ENCODE measurements around the gene PLCB1. TPM values are rescaled to one million over a fixed set of nuclear protein-coding genes. Genes with fewer than 3 reads are reported as not detected.

The PLCB1 gene
- total and polyA plus RNA-seq, 10 of the 15 experiments (the other 5 are each of a cell fraction or from before 2014, with no cell fraction given), result 0.05 to 5.3 (median 0.17) TPM; not detected in 1

GRCh38 chr20:8903655-8904605 is 771.9 kb downstream of the PLCB1 start:
- RAD21 ChIA-PET (ENCODE audit: unreplicated experiment), result no interaction called here
- FAIRE-seq, result no peak
- Histone ChIP-seq H3K9ac (ENCODE audit: control insufficient read depth, insufficient read depth, low read length) (no peak overlapping the region), H3K27ac (ENCODE audit: control insufficient read depth, insufficient read depth) (no peak overlapping the region), H3K9me3 (replicated peaks; ENCODE audit: control insufficient read depth, insufficient read depth, low read length) (no peaks in the 10 kb centered on the region), H3K36me3 (ENCODE audit: control insufficient read depth in 2 of 2, insufficient read depth in 2 of 2, low read length in 1 of 2) (no peaks in the 10 kb centered on the region), H3K4me3 (no peak overlapping the region), H4K20me1 (ENCODE audit: control insufficient read depth, insufficient read depth) (no peaks in the 10 kb centered on the region), H3K79me2 (ENCODE audit: control insufficient read depth, insufficient read depth, low read length) (no peaks in the 10 kb centered on the region), H3K4me2 (ENCODE audit: control insufficient read depth, insufficient read depth) (no peak overlapping the region), H3K27me3 (replicated peaks in 1 of 2; ENCODE audit: control insufficient read depth in 2 of 2, insufficient read depth in 2 of 2, low read length in 1 of 2) (no peaks in the 10 kb centered on the region), H3K4me1 (ENCODE audit: control insufficient read depth, insufficient read depth, low read length) (no peaks in the 10 kb centered on the region), H2AFZ (ENCODE audit: control insufficient read depth, low read depth, low read length) (no peak overlapping the region)
- no peak for DNase-seq (ENCODE audit: low read depth, low spot score)
- no peak for ATAC-seq
- intact Hi-C loops (cut with micrococcal nuclease; ENCODE audit: unreplicated experiment) (no loop called here), in situ Hi-C loops (cut with MboI) (no loop called here)
- TF ChIP-seq ZNF384 (IDR thresholded peaks at IDR 0.05; ENCODE audit: borderline replicate concordance, low read depth, low read length) (no peak), ZNF274 (IDR thresholded peaks at IDR 0.05; ENCODE audit: insufficient read depth, insufficient read length) (no peak), SMAD1 (IDR thresholded peaks at IDR 0.05; ENCODE audit: low read depth, partially characterized antibody) (no peak), NR2C2 (IDR thresholded peaks at IDR 0.05; ENCODE audit: borderline replicate concordance, control insufficient read depth, insufficient read length, low read depth) (no peak), ZNF217 (IDR thresholded peaks at IDR 0.05) (no peak)
- TF ChIP-seq, protein P1, sequence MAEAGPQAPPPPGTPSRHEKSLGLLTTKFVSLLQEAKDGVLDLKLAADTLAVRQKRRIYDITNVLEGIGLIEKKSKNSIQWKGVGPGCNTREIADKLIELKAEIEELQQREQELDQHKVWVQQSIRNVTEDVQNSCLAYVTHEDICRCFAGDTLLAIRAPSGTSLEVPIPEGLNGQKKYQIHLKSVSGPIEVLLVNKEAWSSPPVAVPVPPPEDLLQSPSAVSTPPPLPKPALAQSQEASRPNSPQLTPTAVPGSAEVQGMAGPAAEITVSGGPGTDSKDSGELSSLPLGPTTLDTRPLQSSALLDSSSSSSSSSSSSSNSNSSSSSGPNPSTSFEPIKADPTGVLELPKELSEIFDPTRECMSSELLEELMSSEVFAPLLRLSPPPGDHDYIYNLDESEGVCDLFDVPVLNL (IDR thresholded peaks at IDR 0.05; ENCODE audit: low read depth, low read length), result no peak
- TF ChIP-seq, protein P2, sequence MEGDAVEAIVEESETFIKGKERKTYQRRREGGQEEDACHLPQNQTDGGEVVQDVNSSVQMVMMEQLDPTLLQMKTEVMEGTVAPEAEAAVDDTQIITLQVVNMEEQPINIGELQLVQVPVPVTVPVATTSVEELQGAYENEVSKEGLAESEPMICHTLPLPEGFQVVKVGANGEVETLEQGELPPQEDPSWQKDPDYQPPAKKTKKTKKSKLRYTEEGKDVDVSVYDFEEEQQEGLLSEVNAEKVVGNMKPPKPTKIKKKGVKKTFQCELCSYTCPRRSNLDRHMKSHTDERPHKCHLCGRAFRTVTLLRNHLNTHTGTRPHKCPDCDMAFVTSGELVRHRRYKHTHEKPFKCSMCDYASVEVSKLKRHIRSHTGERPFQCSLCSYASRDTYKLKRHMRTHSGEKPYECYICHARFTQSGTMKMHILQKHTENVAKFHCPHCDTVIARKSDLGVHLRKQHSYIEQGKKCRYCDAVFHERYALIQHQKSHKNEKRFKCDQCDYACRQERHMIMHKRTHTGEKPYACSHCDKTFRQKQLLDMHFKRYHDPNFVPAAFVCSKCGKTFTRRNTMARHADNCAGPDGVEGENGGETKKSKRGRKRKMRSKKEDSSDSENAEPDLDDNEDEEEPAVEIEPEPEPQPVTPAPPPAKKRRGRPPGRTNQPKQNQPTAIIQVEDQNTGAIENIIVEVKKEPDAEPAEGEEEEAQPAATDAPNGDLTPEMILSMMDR (IDR thresholded peaks at IDR 0.05 in 2 of 3, conservative IDR thresholded peaks at IDR 0.05 in 1 of 3; ENCODE audit: control insufficient read depth in 2 of 3, extremely low read depth in 1 of 3, insufficient read depth in 1 of 3, low read depth in 3 of 3, low read length in 3 of 3), result no peak
- SMC1A ChIA-PET (ENCODE audit: uncharacterized antibody, unreplicated experiment), result no interaction called here
- BruUV-seq (replicated peaks), result no TSS peak
- 0% methylated on average over 2 of the region's 2 CpGs for WGBS (ENCODE audit: insufficient coverage, insufficient replicate concordance, low lambda C conversion rate, missing lambda C conversion rate)
- POLR2A ChIA-PET, result no interaction called here
- CTCF ChIA-PET, result no interaction called here
